Small intestine (tissue), 7 donors: ENCODE results near the gene OSGEP. TPM values are rescaled to one million over a fixed set of nuclear protein-coding genes. Genes with fewer than 3 reads are reported as not detected.

Experiments
- DNase-seq, 2 donors: peaks; one replicate each; pipeline versions ENCODE4 v3.0.0 to v3.0.0-alpha.2; 2013
- FAIRE-seq: peaks from 2 replicates; lab custom pipeline; 2012; peaks lifted over from hg19 to GRCh38; lab: Jason Lieb, UNC
- H3K27ac ChIP-seq, 3 donors: one replicate each; pipeline ENCODE4 v1.5.1; 2013; ENCODE audit warnings: low read length in 2 of 3, mild to moderate bottlenecking in 2 of 3, control low read depth in 1 of 3, inconsistent platforms in 1 of 3, low read depth in 1 of 3, moderate library complexity in 1 of 3
- H3K27me3 ChIP-seq, 3 donors: one replicate each; pipeline ENCODE4 v1.6.1; 2013; ENCODE audit warnings: low read length in 3 of 3, inconsistent platforms in 1 of 3; ENCODE audit not compliant: control insufficient read depth in 3 of 3, insufficient read depth in 3 of 3
- H3K36me3 ChIP-seq, 3 donors: one replicate each; pipeline ENCODE4 v1.6.1; 2013; ENCODE audit warnings: low read length in 3 of 3, inconsistent platforms in 1 of 3, low read depth in 1 of 3, mild to moderate bottlenecking in 1 of 3, moderate library complexity in 1 of 3; ENCODE audit not compliant: control insufficient read depth in 3 of 3, insufficient read depth in 2 of 3
- H3K4me1 ChIP-seq, 3 donors: one replicate each; pipeline ENCODE4 v1.6.1; 2013; ENCODE audit warnings: low read length in 2 of 3, inconsistent platforms in 1 of 3, low read depth in 1 of 3, mild to moderate bottlenecking in 1 of 3, moderate library complexity in 1 of 3; ENCODE audit not compliant: control insufficient read depth in 3 of 3, insufficient read depth in 2 of 3
- H3K4me3 ChIP-seq, 3 donors: one replicate each; pipeline ENCODE4 v1.5.1; 2013; ENCODE audit warnings: low read length in 3 of 3, control low read depth in 1 of 3, inconsistent platforms in 1 of 3, low read depth in 1 of 3, mild to moderate bottlenecking in 1 of 3, moderate library complexity in 1 of 3
- H3K9me3 ChIP-seq, 2 donors: one replicate each; pipeline ENCODE4 v1.6.1; 2013; ENCODE audit warnings: low read depth in 1 of 2, low read length in 1 of 2; ENCODE audit not compliant: control insufficient read depth in 2 of 2, insufficient read depth in 1 of 2
- WGBS, 3 donors: extraction: QIAGEN DNeasy Blood & Tissue Kit; methylation state at CpG; one replicate each; pipeline ENCODE4 v1.1.7; 2013; 5-methylcytosine and 5-hydroxymethylcytosine counted together
- polyA plus RNA-seq, 4 donors: library from polyadenylated mRNA; stranded (reverse) in 3 of 4; unstranded in 1 of 4; fragments of 200-250 nt in 3 of 4; fragments of 120-200 nt in 1 of 4; gene quantifications; one replicate each; pipeline versions ENCODE4 v1.2.1 to v1.2.3, GENCODE V29; 2013
- donor health status: healthy with polysubstance abuse.
- donor health status: control.
- donor health status: control.
- donor health status: Bipolar disorder and iron deficiency.
- donor health status: healthy.

The OSGEP gene
- polyA plus RNA-seq, 4 donors: 38.6 to 59.1 (median 45.8) TPM

DNA sequence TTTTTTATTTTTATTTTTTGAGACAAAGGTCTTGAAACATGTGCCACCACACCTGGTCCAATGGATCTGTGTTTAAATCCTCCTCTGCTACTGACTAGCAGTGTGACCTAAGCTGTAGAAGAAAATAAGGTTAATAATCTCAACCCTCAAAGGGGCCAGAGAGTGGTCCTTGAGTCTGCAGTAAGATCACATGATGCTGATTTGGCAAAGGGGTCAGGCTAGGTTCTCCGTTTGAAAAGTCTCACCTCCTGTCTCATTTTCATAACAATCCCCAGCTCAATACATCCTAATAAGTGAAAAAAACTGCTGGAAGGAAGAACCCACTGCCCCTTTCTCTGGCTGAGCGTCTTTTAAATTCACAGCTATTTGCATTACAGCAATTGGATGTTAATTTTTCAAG is 33.3 kb downstream of the OSGEP start:
- no peak for FAIRE-seq
- 54 to 74% (median 72%) methylated on average over 2 of the region's 2 CpGs for WGBS, 3 donors

GRCh38 chr14:20419419-20419818 is 35.2 kb downstream of the OSGEP start:
- peak; percentile 71 to 73 for DNase-seq
- WGBS, 3 donors: 23 to 45% (median 39%) methylated on average over 1 of the region's 1 CpG
- Histone ChIP-seq H3K9me3 (no peaks in the 10 kb centered on the region), H3K4me3 (no peak overlapping the region), H3K27ac (peak overlapping the region; percentile 71 to 92 (median 82)), H3K4me1 (peaks cover 5 to 53% (median 8%) of the 10 kb centered on the region in 3 donors), H3K36me3 (no peaks in the 10 kb centered on the region), H3K27me3 (no peaks in the 10 kb centered on the region)
- FAIRE-seq: no peak

More for the DNA sequence above, 33.3 kb downstream of the OSGEP start:
- H3K27ac ChIP-seq: no peak overlapping the region
- H3K4me1 ChIP-seq: peaks cover 5 to 47% (median 8%) of the 10 kb centered on the region in 3 donors
- no peak for DNase-seq
- H3K9me3 ChIP-seq: no peaks in the 10 kb centered on the region
- H3K27me3 ChIP-seq: no peaks in the 10 kb centered on the region
- H3K4me3 ChIP-seq: no peak overlapping the region
- H3K36me3 ChIP-seq: no peaks in the 10 kb centered on the region

DNA sequence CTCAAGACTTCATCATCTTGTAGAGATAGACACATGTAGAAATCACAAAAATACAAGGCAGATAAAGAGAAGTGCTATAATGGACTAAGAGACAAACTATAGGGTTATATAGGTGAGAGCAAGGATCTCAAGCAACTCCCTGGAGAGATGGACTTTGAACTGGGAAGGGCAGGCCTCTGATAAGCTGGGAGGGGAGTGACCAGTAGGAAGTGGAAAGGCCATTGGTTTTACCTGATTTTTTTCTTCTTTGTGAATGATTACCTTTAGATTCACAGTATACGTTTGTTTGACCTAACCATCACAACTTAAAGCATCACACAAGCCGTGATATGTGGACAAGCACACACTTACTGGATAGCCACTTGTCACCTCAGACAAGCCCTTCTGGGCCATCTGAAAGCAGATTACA is 36.1 kb downstream of the OSGEP start:
- FAIRE-seq (no peak), DNase-seq (peak; percentile 96 to 99)

GRCh38 chr14:20417250-20418186 is 37.1 kb downstream of the OSGEP start:
- WGBS, 3 donors: 21 to 53% (median 33%) methylated on average over 7 of the region's 7 CpGs
- peaks cover 8 to 59% (median 12%) of the 10 kb centered on the region in 3 donors for H3K4me1 ChIP-seq
- no peaks in the 10 kb centered on the region for H3K9me3 ChIP-seq
- H3K36me3 ChIP-seq: no peaks in the 10 kb centered on the region
- H3K27me3 ChIP-seq: no peaks in the 10 kb centered on the region
- FAIRE-seq (no peak), DNase-seq (peak; percentile 49 to 89)
- H3K4me3 ChIP-seq: no peak overlapping the region
- peak overlapping the region; percentile 82 to 92 (median 86) for H3K27ac ChIP-seq

More for the DNA sequence above, 36.1 kb downstream of the OSGEP start:
- no peak overlapping the region for H3K4me3 ChIP-seq
- 27 to 66% (median 43%) methylated on average over 2 of the region's 2 CpGs for WGBS, 3 donors
- H3K9me3 ChIP-seq: no peaks in the 10 kb centered on the region
- H3K27me3 ChIP-seq: no peaks in the 10 kb centered on the region
- H3K36me3 ChIP-seq: no peaks in the 10 kb centered on the region
- peak overlapping the region; percentile 71 to 92 (median 82) for H3K27ac ChIP-seq
- H3K4me1 ChIP-seq: peaks cover 8 to 59% (median 12%) of the 10 kb centered on the region in 3 donors

DNA sequence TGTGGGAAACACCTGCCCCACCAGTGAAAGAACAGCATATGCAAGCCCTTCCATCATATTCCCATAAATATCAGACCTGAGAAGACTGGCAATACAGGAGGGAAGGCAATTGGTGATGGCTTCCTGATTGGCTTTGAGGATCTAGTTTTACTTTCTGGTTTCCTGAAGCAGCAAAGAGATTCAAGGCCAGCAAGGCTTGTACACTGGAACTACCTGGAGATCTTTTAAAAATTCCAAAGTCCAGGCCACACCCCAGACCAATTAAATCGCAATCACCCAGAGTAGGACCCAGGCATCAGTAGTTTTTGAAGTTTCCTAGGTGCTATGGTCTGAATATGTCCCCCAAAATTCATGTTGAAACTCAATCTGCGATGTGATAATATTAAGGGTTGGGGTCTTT is 38.4 kb downstream of the OSGEP start:
- Histone ChIP-seq H3K4me3 (peak overlapping the region in 1 of 3 donors; percentile 17), H3K36me3 (no peaks in the 10 kb centered on the region), H3K27ac (peak overlapping the region; percentile 55 to 92 (median 86)), H3K27me3 (no peaks in the 10 kb centered on the region), H3K9me3 (no peaks in the 10 kb centered on the region), H3K4me1 (peaks cover 8 to 60% (median 11%) of the 10 kb centered on the region in 3 donors)
- FAIRE-seq (no peak), DNase-seq (peak; percentile 80 to 93)
- whole genome bisulfite sequencing, 3 donors: 52 to 80% (median 65%) methylated on average over 2 of the region's 2 CpGs

DNA sequence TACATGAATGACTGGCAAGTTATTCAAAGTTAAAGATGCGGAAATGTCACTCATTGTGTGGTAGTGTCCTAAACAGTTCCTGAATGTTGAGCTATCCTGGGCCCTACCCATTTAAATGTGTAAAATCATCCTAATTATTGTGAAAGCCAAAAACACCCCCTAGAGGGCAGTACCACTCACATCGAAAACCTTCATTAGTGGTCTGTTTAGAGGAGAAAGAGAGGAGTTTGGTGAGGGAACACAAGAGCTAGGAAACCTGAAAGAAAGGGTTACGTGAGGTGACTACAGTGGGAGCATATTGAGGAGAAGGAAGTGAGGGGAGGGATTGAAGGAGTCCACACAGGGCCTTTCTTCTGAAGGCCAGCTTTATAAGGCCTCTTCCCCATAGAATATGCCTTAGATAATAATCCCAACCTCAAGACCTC is 38.8 kb downstream of the OSGEP start:
- H3K4me3 ChIP-seq: peak overlapping the region in 1 of 3 donors; percentile 17
- no peaks in the 10 kb centered on the region for H3K27me3 ChIP-seq
- 37 to 50% (median 42%) methylated on average over 3 of the region's 3 CpGs for WGBS, 3 donors
- no peaks in the 10 kb centered on the region for H3K36me3 ChIP-seq
- H3K4me1 ChIP-seq: peaks cover 8 to 57% (median 13%) of the 10 kb centered on the region in 3 donors
- FAIRE-seq (no peak), DNase-seq (peak; percentile 69 to 71)
- H3K27ac ChIP-seq: peak overlapping the region; percentile 54 to 92 (median 86)
- no peaks in the 10 kb centered on the region for H3K9me3 ChIP-seq

DNA sequence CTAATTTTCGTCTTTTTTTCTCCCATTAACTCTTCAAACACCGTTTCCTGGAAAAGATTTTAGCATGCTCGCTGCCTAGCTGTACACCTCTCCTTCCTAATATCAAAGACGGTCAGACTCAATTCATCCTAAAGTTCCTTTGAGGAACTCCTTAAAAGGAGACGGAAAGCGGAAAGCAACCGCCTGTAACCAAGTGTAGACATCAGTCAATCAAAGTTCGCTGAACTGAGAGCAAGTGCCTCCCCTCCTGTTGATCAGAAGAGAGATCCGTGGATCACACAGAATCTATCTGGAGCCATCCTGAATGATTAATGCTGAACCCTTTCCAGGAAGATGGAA is 40.9 kb downstream of the OSGEP start:
- peaks cover 2 to 52% (median 13%) of the 10 kb centered on the region in 3 donors for H3K4me1 ChIP-seq
- H3K4me3 ChIP-seq: peak overlapping the region; percentile 76 to 91 (median 77)
- FAIRE-seq (no peak), DNase-seq (peak; percentile 53 to 66)
- H3K27me3 ChIP-seq: no peaks in the 10 kb centered on the region
- 1 to 3% (median 2%) methylated on average over 9 of the region's 9 CpGs for WGBS, 3 donors
- peak overlapping the region; percentile 96 to 99 (median 96) for H3K27ac ChIP-seq
- H3K36me3 ChIP-seq: peaks cover 0 to 3% (median 0%) of the 10 kb centered on the region in 3 donors
- H3K9me3 ChIP-seq: no peaks in the 10 kb centered on the region

GRCh38 chr14:20412876-20413743 is 41.5 kb downstream of the OSGEP start, which contains the start of gene TEP1:
Gene TEP1, minus strand, starts transcription at chr14:20413501. Its CDS starts 5,062 bp downstream, at chr14:20408439.
- Histone ChIP-seq H3K9me3 (no peaks in the 10 kb centered on the region), H3K36me3 (peaks cover 0 to 5% (median 0%) of the 10 kb centered on the region in 3 donors), H3K27me3 (no peaks in the 10 kb centered on the region), H3K4me1 (peaks cover 2 to 56% (median 12%) of the 10 kb centered on the region in 3 donors), H3K27ac (peak within 1 kb of the TSS; percentile 96 to 99 (median 96)), H3K4me3 (peak within 1 kb of the TSS; percentile 76 to 91 (median 77))
- FAIRE-seq: no peak
- 0% methylated on average over 37 to 43 of the region's 43 CpGs for WGBS, 3 donors
- peak; percentile 90 to 94 for DNase-seq
